ENCODE measurements around the gene DPP6.

- TF ChIP-seq CTCF (IDR thresholded peaks at IDR 0.05): no peak
- no peak for TF ChIP-seq POLR2A (IDR thresholded peaks at IDR 0.05)
- no peak for TF ChIP-seq POLR2AphosphoS5 (IDR thresholded peaks at IDR 0.05)
These were observed 597.2 kb downstream of the DPP6 start for GRCh38 chr7:154649434-154649833.
